DMS53 treated with DMSO at 0.1 percent for 48 hours (cell line): ENCODE measurements around the gene IPPK.
"Not testable (repeated sequence)": the region's sequence is repeated elsewhere in the genome, so short reads cannot be mapped to it uniquely, and the experiment has no call there.

Source experiments
- DNase-seq: peaks from one replicate; lab custom pipeline; 2025; ENCODE audit not compliant: unreplicated experiment; lab: John Stamatoyannopoulos, UW

IPPK gene

GRCh38 chr9:92639124-92639523 is 30.8 kb downstream of the IPPK start:
- DNase-seq: no peak

GRCh38 chr9:92638621-92639101 is 31.3 kb downstream of the IPPK start:
- DNase-seq: no peak

GRCh38 chr9:92637886-92638620 is 31.9 kb downstream of the IPPK start:
- no peak for DNase-seq

GRCh38 chr9:92637326-92637725 is 32.6 kb downstream of the IPPK start:
- no peak for DNase-seq

GRCh38 chr9:92636627-92637026 is 33.3 kb downstream of the IPPK start:
- DNase-seq: no peak

GRCh38 chr9:92635760-92636159 is 34.2 kb downstream of the IPPK start:
- no peak for DNase-seq

GRCh38 chr9:92634712-92635605 is 35.0 kb downstream of the IPPK start:
- peak; percentile 40 for DNase-seq

- no peak for DNase-seq
These were observed 36.2 kb downstream of the IPPK start for GRCh38 chr9:92633614-92634278.

GRCh38 chr9:92632641-92633040 is 37.3 kb downstream of the IPPK start:
- DNase-seq: no peak

GRCh38 chr9:92631452-92632343 is 38.2 kb downstream of the IPPK start:
- DNase-seq: no peak

GRCh38 chr9:92627651-92628050 is 42.3 kb downstream of the IPPK start:
- DNase-seq: no peak

GRCh38 chr9:92626484-92626883 is 43.4 kb downstream of the IPPK start:
- DNase-seq: no peak

- not testable (repeated sequence) for DNase-seq
These were observed 46.0 kb downstream of the IPPK start for GRCh38 chr9:92623936-92624335.

GRCh38 chr9:92620845-92621244 is 49.1 kb downstream of the IPPK start:
- DNase-seq: no peak

GRCh38 chr9:92619601-92620300 is 50.2 kb downstream of the IPPK start:
- DNase-seq: no peak

- DNase-seq: no peak
These were observed 51.2 kb downstream of the IPPK start for GRCh38 chr9:92618633-92619225.

- DNase-seq: no peak
These were observed 51.9 kb downstream of the IPPK start for GRCh38 chr9:92617951-92618510.

- no peak for DNase-seq
These were observed 52.6 kb downstream of the IPPK start for GRCh38 chr9:92617195-92617813.

- no peak for DNase-seq
These were observed 53.2 kb downstream of the IPPK start for GRCh38 chr9:92616655-92617111.
